Measurements from ENCODE around the gene CLSTN3. TPM values are rescaled to one million over a fixed set of nuclear protein-coding genes. Genes with fewer than 3 reads are reported as not detected.
A peak's percentile ranks its signal among the peaks of the same experiment; 100 is the strongest.

Gene CLSTN3
- total RNA-seq, 1 donor: 7.6 TPM

DNA sequence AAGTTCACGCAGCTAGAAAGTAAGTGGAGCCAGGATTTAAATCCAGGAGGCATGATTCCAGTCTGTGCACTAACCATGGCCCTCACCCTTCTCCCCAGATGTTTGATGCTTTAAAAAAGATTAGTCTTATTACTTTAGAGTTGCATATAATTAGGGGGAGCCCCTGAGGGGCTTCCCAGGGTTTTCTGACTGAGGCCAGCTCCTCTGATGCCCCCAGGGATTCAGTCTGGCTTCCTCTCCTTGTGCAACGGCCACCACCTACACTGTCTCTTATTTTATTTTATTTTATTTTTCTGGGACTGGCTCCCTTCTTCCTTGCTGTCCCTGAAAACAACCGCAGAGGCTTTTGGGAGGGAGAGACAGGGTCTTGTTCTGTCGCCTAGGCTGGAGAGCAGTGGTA is 22.6 kb downstream of the CLSTN3 start:
- Histone ChIP-seq H3K79me2 (ENCODE audit: insufficient read depth, low read length) (no peaks in the 10 kb centered on the region), H3K4me3 (ENCODE audit: insufficient read depth, low read length) (no peak overlapping the region), H3K27me3 (ENCODE audit: insufficient read depth, low read length) (no peaks in the 10 kb centered on the region), H3K4me1 (ENCODE audit: insufficient read depth, low read length) (no peaks in the 10 kb centered on the region), H3K36me3 (ENCODE audit: insufficient read depth, low read length) (peaks cover 9% of the 10 kb centered on the region), H3K9me3 (ENCODE audit: low read depth, low read length) (no peaks in the 10 kb centered on the region), H2AFZ (ENCODE audit: low read length) (no peak overlapping the region), H3K4me2 (ENCODE audit: insufficient read depth, low read length) (no peak overlapping the region), H3K27ac (ENCODE audit: low read depth, low read length) (no peak overlapping the region), H4K20me1 (ENCODE audit: insufficient read depth, low read length) (no peaks in the 10 kb centered on the region)
- no peak for DNase-seq (ENCODE audit: insufficient read length, low spot score, missing footprints)
- TF ChIP-seq, protein P1, sequence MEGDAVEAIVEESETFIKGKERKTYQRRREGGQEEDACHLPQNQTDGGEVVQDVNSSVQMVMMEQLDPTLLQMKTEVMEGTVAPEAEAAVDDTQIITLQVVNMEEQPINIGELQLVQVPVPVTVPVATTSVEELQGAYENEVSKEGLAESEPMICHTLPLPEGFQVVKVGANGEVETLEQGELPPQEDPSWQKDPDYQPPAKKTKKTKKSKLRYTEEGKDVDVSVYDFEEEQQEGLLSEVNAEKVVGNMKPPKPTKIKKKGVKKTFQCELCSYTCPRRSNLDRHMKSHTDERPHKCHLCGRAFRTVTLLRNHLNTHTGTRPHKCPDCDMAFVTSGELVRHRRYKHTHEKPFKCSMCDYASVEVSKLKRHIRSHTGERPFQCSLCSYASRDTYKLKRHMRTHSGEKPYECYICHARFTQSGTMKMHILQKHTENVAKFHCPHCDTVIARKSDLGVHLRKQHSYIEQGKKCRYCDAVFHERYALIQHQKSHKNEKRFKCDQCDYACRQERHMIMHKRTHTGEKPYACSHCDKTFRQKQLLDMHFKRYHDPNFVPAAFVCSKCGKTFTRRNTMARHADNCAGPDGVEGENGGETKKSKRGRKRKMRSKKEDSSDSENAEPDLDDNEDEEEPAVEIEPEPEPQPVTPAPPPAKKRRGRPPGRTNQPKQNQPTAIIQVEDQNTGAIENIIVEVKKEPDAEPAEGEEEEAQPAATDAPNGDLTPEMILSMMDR (IDR thresholded peaks at IDR 0.05; ENCODE audit: extremely low read depth, low read depth, low read length): no peak

DNA sequence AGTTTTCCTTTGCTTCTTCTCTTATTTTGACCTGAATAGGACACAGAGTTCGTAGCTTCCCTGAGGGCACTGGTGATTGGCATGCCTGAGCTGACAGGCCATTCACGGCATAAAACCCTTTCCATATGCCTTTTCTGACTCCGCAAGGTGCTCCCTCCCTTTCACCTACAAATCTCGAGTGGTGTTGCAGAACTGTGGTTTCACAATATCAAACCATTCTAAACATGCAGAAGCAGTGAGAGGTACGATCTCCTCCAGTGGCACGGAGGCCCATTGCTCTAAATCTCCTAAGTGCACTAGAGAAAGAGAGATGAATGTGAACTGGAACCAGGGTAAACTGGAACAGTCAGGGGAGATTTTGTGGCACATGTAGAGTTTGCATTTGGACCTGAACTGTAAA is 23.9 kb downstream of the CLSTN3 start:
- Histone ChIP-seq H4K20me1 (ENCODE audit: insufficient read depth, low read length) (no peaks in the 10 kb centered on the region), H3K27ac (ENCODE audit: low read depth, low read length) (no peak overlapping the region), H2AFZ (ENCODE audit: low read length) (no peak overlapping the region), H3K9me3 (ENCODE audit: low read depth, low read length) (no peaks in the 10 kb centered on the region), H3K4me3 (ENCODE audit: insufficient read depth, low read length) (no peak overlapping the region), H3K4me2 (ENCODE audit: insufficient read depth, low read length) (no peak overlapping the region), H3K79me2 (ENCODE audit: insufficient read depth, low read length) (no peaks in the 10 kb centered on the region), H3K36me3 (ENCODE audit: insufficient read depth, low read length) (peaks cover 4% of the 10 kb centered on the region), H3K27me3 (ENCODE audit: insufficient read depth, low read length) (no peaks in the 10 kb centered on the region), H3K4me1 (ENCODE audit: insufficient read depth, low read length) (no peaks in the 10 kb centered on the region)
- TF ChIP-seq, protein P1 (IDR thresholded peaks at IDR 0.05; ENCODE audit: extremely low read depth, low read depth, low read length): no peak
- no peak for DNase-seq (ENCODE audit: insufficient read length, low spot score, missing footprints)

DNA sequence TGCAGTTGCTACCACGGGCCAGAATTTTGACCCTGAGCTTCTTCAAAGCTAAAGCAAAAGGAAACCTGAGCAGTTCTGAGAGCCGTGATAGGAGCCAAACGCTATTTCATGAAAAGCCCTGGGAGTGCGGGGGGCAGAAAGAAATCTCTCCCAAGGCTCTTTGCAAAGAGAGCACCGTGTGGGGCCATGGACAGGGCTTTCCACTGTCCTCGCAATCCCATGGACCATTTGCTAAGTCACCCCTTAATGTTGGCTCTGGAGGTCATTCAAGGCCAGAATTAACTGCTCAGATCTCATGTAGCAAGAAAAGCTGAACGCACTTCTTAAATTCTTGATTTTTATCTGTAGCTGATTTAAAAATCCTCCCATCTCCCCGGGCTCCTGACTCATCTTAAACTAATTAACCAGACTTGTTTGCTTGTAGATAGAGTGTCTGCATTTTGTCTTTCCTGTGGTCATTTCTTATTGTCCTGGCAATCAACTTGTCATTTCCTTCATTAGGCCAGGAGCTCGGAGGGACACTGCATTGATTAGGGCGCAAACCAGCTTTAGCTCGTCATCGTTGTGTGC is 24.8 kb downstream of the CLSTN3 start:
- TF ChIP-seq, protein P1 (IDR thresholded peaks at IDR 0.05; ENCODE audit: extremely low read depth, low read depth, low read length): no peak
- Histone ChIP-seq H3K4me1 (ENCODE audit: insufficient read depth, low read length) (no peaks in the 10 kb centered on the region), H3K27ac (ENCODE audit: low read depth, low read length) (no peak overlapping the region), H3K4me3 (ENCODE audit: insufficient read depth, low read length) (no peak overlapping the region), H2AFZ (ENCODE audit: low read length) (no peak overlapping the region), H3K36me3 (ENCODE audit: insufficient read depth, low read length) (no peaks in the 10 kb centered on the region), H3K27me3 (ENCODE audit: insufficient read depth, low read length) (no peaks in the 10 kb centered on the region), H3K9me3 (ENCODE audit: low read depth, low read length) (no peaks in the 10 kb centered on the region), H4K20me1 (ENCODE audit: insufficient read depth, low read length) (no peaks in the 10 kb centered on the region), H3K79me2 (ENCODE audit: insufficient read depth, low read length) (no peaks in the 10 kb centered on the region), H3K4me2 (ENCODE audit: insufficient read depth, low read length) (no peak overlapping the region)
- DNase-seq (ENCODE audit: insufficient read length, low spot score, missing footprints): no peak

DNA sequence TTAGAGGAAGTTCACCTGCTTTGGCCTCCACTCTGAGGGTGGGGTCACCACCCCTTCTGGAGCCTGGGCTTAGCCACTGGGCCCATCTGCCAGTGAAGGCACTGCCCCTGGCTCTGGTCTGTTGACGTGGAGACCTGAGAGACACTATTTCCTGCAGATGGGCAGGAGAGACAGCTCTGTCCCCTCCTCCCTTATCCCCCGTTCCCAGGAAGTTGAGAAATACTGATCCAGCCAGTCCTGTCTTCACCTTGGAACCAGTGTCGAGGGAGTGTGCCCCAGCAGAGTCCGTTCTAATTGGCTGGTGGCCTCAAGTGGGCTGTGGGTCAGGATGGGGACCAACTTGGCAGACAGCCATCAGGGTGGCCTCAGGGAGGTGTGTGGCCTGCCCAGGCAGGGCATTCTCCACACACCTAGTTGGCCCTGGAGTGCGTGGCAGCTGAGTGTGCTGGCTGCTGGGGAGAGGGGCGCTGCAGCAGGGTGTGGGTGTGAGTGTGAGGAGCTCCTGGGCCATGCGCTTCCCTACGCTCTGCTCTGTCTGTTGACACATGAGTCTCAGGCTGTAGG is 25.4 kb downstream of the CLSTN3 start:
- Histone ChIP-seq H3K27ac (ENCODE audit: low read depth, low read length) (no peak overlapping the region), H4K20me1 (ENCODE audit: insufficient read depth, low read length) (no peaks in the 10 kb centered on the region), H3K4me3 (ENCODE audit: insufficient read depth, low read length) (no peak overlapping the region), H3K4me1 (ENCODE audit: insufficient read depth, low read length) (no peaks in the 10 kb centered on the region), H3K9me3 (ENCODE audit: low read depth, low read length) (no peaks in the 10 kb centered on the region), H3K4me2 (ENCODE audit: insufficient read depth, low read length) (no peak overlapping the region), H3K79me2 (ENCODE audit: insufficient read depth, low read length) (no peaks in the 10 kb centered on the region), H2AFZ (ENCODE audit: low read length) (no peak overlapping the region), H3K27me3 (ENCODE audit: insufficient read depth, low read length) (no peaks in the 10 kb centered on the region), H3K36me3 (ENCODE audit: insufficient read depth, low read length) (no peaks in the 10 kb centered on the region)
- peak; percentile 51 for DNase-seq (ENCODE audit: insufficient read length, low spot score, missing footprints)
- TF ChIP-seq, protein P1 (IDR thresholded peaks at IDR 0.05; ENCODE audit: extremely low read depth, low read depth, low read length): no peak

Measured in osteoblast (primary cell).